Measurements from ENCODE around the gene FAAH2. TPM values are rescaled to one million over a fixed set of nuclear protein-coding genes. Genes with fewer than 3 reads are reported as not detected.

Gene FAAH2
- total RNA-seq = 1 to 10 TPM; 1.7 to 2.3 TPM

GRCh38 chrX:57286507-57287251 is at the start of gene FAAH2:
FAAH2 (plus strand) TSS chrX:57286706; CDS start chrX:57286826, 120 bp downstream.

Other genes starting within 250 kb of the FAAH2 start
- 10 to 100 TPM; 14.3 to 15.4 TPM for gene SPIN2B, start 165.2 kb upstream of the FAAH2 start, total RNA-seq
- 1 to 10 TPM in 1 of 2 experiments, under 1 TPM in 1; 0.89 to 1.3 TPM for gene SPIN2A, start 149.3 kb upstream of the FAAH2 start, total RNA-seq